ENCODE results near the gene GTF3C6. TPM values are rescaled to one million over a fixed set of nuclear protein-coding genes. Genes with fewer than 3 reads are reported as not detected.

The GTF3C6 gene
- total and polyA plus RNA-seq, 2 of the 8 experiments (the other 6 are each of a cell fraction or from before 2014, with no cell fraction given): 13.1 to 87.4 TPM

DNA sequence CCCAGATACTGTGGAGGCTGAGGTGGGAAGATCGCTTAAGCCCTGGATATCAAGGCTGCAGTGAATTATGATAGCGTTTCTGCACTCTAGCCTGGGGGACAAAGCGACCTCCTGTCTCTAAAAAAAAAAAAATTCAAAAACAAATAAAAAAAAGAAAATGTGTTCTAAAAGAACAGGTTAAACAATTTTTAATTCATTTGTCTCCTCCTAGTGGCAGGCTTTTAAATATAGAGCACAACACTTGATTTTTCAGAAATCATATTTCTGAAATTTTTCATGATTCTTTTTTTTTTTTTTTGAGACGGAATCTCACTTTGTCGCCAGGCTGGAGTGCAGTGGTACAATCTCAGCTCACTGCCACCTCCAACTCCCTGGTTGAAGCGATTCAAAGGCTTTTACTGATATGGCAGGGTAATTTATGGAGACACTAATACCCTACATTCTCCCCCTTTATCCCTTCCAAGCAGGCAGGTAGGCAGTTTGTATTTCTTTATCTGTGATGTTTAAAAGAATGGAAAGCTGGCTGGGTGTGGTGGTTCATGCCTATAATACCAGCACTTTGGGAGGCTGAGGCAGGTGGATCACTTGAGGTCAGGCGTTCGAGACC, 8.7 kb upstream of the GTF3C6 start:
- H3K23ac ChIP-seq (ENCODE audit: insufficient read length): no peak overlapping the region
- H3K4me1 ChIP-seq (replicated peaks in 1 of 4; ENCODE audit: control insufficient read depth in 3 of 4, insufficient read depth in 4 of 4, low read length in 3 of 4): no peaks in the 10 kb centered on the region
- no peak overlapping the region for H2BK12ac ChIP-seq (ENCODE audit: low read depth, low read length)
- H4K5ac ChIP-seq (ENCODE audit: insufficient read length, low read depth, low read length): no peak overlapping the region
- DNase-seq (ENCODE audit: low read depth in 1 of 2, low spot score in 2 of 2) (no peak), FAIRE-seq (no peak)
- H3K27me3 ChIP-seq (replicated peaks in 1 of 4; ENCODE audit: control insufficient read depth in 3 of 4, extremely low read depth in 1 of 4, insufficient read depth in 3 of 4, low read length in 3 of 4): no peaks in the 10 kb centered on the region
- no peak overlapping the region for H3K4ac ChIP-seq (replicated peaks; ENCODE audit: insufficient read length, low read depth, low read length)
- H2BK20ac ChIP-seq (ENCODE audit: low read length): no peak overlapping the region
- no peak overlapping the region for H2BK5ac ChIP-seq (ENCODE audit: low read depth, low read length)
- H3K18ac ChIP-seq (ENCODE audit: extremely low read depth, low read length): no peak overlapping the region
- 83% methylated on average over 8 of the region's 8 CpGs; no CpG with 5 or more reads in 1 of the 2 experiments for WGBS, 2 experiments (ENCODE audit: extremely low coverage in 1 of 2, insufficient coverage in 1 of 2, insufficient read length in 1 of 2, insufficient replicate concordance in 2 of 2, low coverage in 1 of 2, low lambda C conversion rate in 2 of 2, missing lambda C conversion rate in 1 of 2)
- no peaks in the 10 kb centered on the region for H3K36me3 ChIP-seq (ENCODE audit: control insufficient read depth in 2 of 4, insufficient read depth in 4 of 4, low read length in 3 of 4)
- no peak overlapping the region for H2BK120ac ChIP-seq (replicated peaks; ENCODE audit: low read depth, low read length)
- H3K9ac ChIP-seq (replicated peaks in 1 of 4; ENCODE audit: extremely low read depth in 1 of 4, low read depth in 3 of 4, low read length in 3 of 4): no peak overlapping the region
- H3K14ac ChIP-seq (ENCODE audit: insufficient read length): no peak overlapping the region
- no peak overlapping the region for H3K4me2 ChIP-seq (ENCODE audit: insufficient read depth in 1 of 2, low read depth in 2 of 2, low read length in 2 of 2)
- H4K91ac ChIP-seq (replicated peaks; ENCODE audit: insufficient read length, low read length): no peak overlapping the region
- H2AK5ac ChIP-seq (ENCODE audit: low read depth, low read length): no peak overlapping the region
- no peak overlapping the region for H3K27ac ChIP-seq (ENCODE audit: low read depth, low read length)
- no peak overlapping the region for H2BK15ac ChIP-seq (ENCODE audit: low read length)
- ChIA-PET POLR2A (ENCODE audit: partially characterized antibody) (interaction anchor here (0.9 to 9.4 kb wide), 3 partner anchors 9 to 76 kb away, joined by 3 to 90 read pairs (median 6); partner anchors contain the start of genes AMD1 and GTF3C6), CTCF (ENCODE audit: partially characterized antibody) (interaction anchor here (0.6 to 2.2 kb wide), 19 partner anchors 11 to 612 kb away, joined by 3 to 10 read pairs (median 4); no protein-coding TSS in a partner anchor)
- H3K9me3 ChIP-seq (ENCODE audit: insufficient read depth in 2 of 2, low read depth in 1 of 2, low read length in 1 of 2): no peaks in the 10 kb centered on the region
- H3K4me3 ChIP-seq (ENCODE audit: extremely low read depth in 1 of 4, insufficient read depth in 2 of 4, low read depth in 3 of 4, low read length in 4 of 4): no peak overlapping the region
- no peaks in the 10 kb centered on the region for H4K20me1 ChIP-seq (replicated peaks in 1 of 2; ENCODE audit: control insufficient read depth in 1 of 2, insufficient read depth in 2 of 2, low read length in 2 of 2)
- no peak overlapping the region for H3K56ac ChIP-seq (replicated peaks; ENCODE audit: insufficient read length, low read depth, low read length)
- TF ChIP-seq, protein P1, sequence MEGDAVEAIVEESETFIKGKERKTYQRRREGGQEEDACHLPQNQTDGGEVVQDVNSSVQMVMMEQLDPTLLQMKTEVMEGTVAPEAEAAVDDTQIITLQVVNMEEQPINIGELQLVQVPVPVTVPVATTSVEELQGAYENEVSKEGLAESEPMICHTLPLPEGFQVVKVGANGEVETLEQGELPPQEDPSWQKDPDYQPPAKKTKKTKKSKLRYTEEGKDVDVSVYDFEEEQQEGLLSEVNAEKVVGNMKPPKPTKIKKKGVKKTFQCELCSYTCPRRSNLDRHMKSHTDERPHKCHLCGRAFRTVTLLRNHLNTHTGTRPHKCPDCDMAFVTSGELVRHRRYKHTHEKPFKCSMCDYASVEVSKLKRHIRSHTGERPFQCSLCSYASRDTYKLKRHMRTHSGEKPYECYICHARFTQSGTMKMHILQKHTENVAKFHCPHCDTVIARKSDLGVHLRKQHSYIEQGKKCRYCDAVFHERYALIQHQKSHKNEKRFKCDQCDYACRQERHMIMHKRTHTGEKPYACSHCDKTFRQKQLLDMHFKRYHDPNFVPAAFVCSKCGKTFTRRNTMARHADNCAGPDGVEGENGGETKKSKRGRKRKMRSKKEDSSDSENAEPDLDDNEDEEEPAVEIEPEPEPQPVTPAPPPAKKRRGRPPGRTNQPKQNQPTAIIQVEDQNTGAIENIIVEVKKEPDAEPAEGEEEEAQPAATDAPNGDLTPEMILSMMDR (IDR thresholded peaks at IDR 0.05; ENCODE audit: control extremely low read depth in 1 of 3, insufficient read depth in 1 of 3, low read depth in 1 of 3, low read length in 3 of 3): peak in 1 of 3 experiments; percentile 11; a peak in 1 of 4 replicates
- TF ChIP-seq SUZ12 (IDR thresholded peaks at IDR 0.05; ENCODE audit: low read length) (no peak), SP2 (IDR thresholded peaks at IDR 0.05; ENCODE audit: low read length) (no peak), RAD21 (IDR thresholded peaks at IDR 0.05 in 1 of 2, conservative IDR thresholded peaks at IDR 0.05 in 1 of 2; ENCODE audit: low read depth in 2 of 2, low read length in 2 of 2) (peak in 1 of 2 experiments; percentile 37; a peak in 3 of 4 replicates)
- H4K8ac ChIP-seq (ENCODE audit: extremely low read depth, insufficient read depth, low read length): no peak overlapping the region
- H3K79me1 ChIP-seq (ENCODE audit: low read depth, low read length): no peaks in the 10 kb centered on the region
- H3K23me2 ChIP-seq (ENCODE audit: low read depth, low read length): no peaks in the 10 kb centered on the region
- no peak overlapping the region for H2AFZ ChIP-seq (ENCODE audit: low read length)
- no peaks in the 10 kb centered on the region for H3K79me2 ChIP-seq (ENCODE audit: control insufficient read depth in 1 of 2, insufficient read depth in 2 of 2, low read length in 2 of 2)

Data from H1 (cell line).